D721Med (cell line): ENCODE results near the gene PLPP7.
"Not testable (repeated sequence)": the region's sequence is repeated elsewhere in the genome, so short reads cannot be mapped to it uniquely, and the experiment has no call there.

Experiments used
- DNase-seq: peaks from one replicate; pipeline ENCODE4 v3.0.0; 2011; ENCODE audit warnings: low spot score; ENCODE audit not compliant: insufficient read length
- FAIRE-seq: peaks from 2 replicates; lab custom pipeline; 2011; peaks lifted over from hg19 to GRCh38; lab: Jason Lieb, UNC
- CTCF ChIP-seq: IDR thresholded peaks from 2 replicates; pipeline ENCODE4 v1.5.1; 2012; ENCODE audit warnings: mild to moderate bottlenecking, control low read depth; ENCODE audit not compliant: insufficient read depth; ENCODE audit errors: missing control alignments

PLPP7 gene

GRCh38 chr9:131260751-131261452, 28.6 kb upstream of the PLPP7 start:
- FAIRE-seq (no peak), DNase-seq (no peak)
- no peak for TF ChIP-seq CTCF

- FAIRE-seq (no peak), DNase-seq (no peak)
- TF ChIP-seq CTCF, result no peak
Measured at GRCh38 chr9:131262327-131263032, 27.0 kb upstream of the PLPP7 start.

- FAIRE-seq, DNase-seq: not testable (repeated sequence)
Measured at GRCh38 chr9:131263033-131263343, 26.5 kb upstream of the PLPP7 start.

- TF ChIP-seq CTCF, result no peak
- DNase-seq (no peak), FAIRE-seq (no peak)
Measured at GRCh38 chr9:131263701-131264100, 25.8 kb upstream of the PLPP7 start.

- DNase-seq, result no peak
- FAIRE-seq, result no peak
- TF ChIP-seq CTCF, result no peak
Measured at GRCh38 chr9:131264231-131264630, 25.3 kb upstream of the PLPP7 start.

- FAIRE-seq, result no peak
- DNase-seq, result no peak
- TF ChIP-seq CTCF, result no peak
Measured at GRCh38 chr9:131266266-131267229, 23.0 kb upstream of the PLPP7 start.
